Measurements from ENCODE around the gene MAP6D1. TPM values are rescaled to one million over a fixed set of nuclear protein-coding genes. Genes with fewer than 3 reads are reported as not detected.

MAP6D1 gene
- total RNA-seq, 1 experiment from 2014 or later, result 7.1 TPM

GRCh38 chr3:183779896-183780465, 45.4 kb downstream of the MAP6D1 start:
- no CpG with 5 or more reads among the region's 14 CpGs for WGBS (ENCODE audit: extremely low coverage, insufficient read length, low lambda C conversion rate)
- Histone ChIP-seq H2BK12ac (ENCODE audit: insufficient read length, low read depth, low read length) (no peak overlapping the region), H3K23ac (ENCODE audit: insufficient read length, low read depth, low read length) (no peak overlapping the region), H3K27me3 (ENCODE audit: insufficient read depth, low read length) (no peaks in the 10 kb centered on the region), H3K79me1 (ENCODE audit: insufficient read depth, low read depth, low read length, poor library complexity, severe bottlenecking) (no peaks in the 10 kb centered on the region), H4K91ac (ENCODE audit: insufficient read length, low read depth, low read length) (no peak overlapping the region), H3K79me2 (ENCODE audit: insufficient read depth, low read length) (no peaks in the 10 kb centered on the region), H4K5ac (ENCODE audit: insufficient read length, low read depth, low read length) (no peak overlapping the region), H3K27ac (ENCODE audit: insufficient read length, low read depth, low read length) (no peak overlapping the region), H3K4me1 (ENCODE audit: insufficient read depth, low read length) (no peaks in the 10 kb centered on the region), H3K9ac (ENCODE audit: extremely low read depth, insufficient read length, low read length) (no peak overlapping the region), H4K8ac (replicated peaks; ENCODE audit: insufficient read length, low read depth, low read length) (no peak overlapping the region), H3K14ac (ENCODE audit: insufficient read depth, low read length) (no peak overlapping the region), H3K23me2 (ENCODE audit: insufficient read length, low read depth, low read length, poor library complexity, severe bottlenecking) (no peaks in the 10 kb centered on the region), H3K56ac (ENCODE audit: insufficient read length, low read depth, low read length) (no peak overlapping the region), H3K4me2 (ENCODE audit: insufficient read depth, insufficient read length, low read length) (no peak overlapping the region), H4K20me1 (ENCODE audit: control insufficient read depth, insufficient read depth, insufficient read length) (no peaks in the 10 kb centered on the region), H2AFZ (ENCODE audit: low read length) (no peak overlapping the region), H2AK5ac (ENCODE audit: insufficient read length, low read length) (no peak overlapping the region), H3K9me3 (ENCODE audit: control insufficient read depth, low read depth, low read length) (no peaks in the 10 kb centered on the region), H3K18ac (ENCODE audit: insufficient read length, low read depth, low read length) (no peak overlapping the region), H3T11ph (ENCODE audit: low read length) (no peak overlapping the region), H2BK20ac (ENCODE audit: low read depth, low read length, poor library complexity, severe bottlenecking) (no peak overlapping the region), H2BK120ac (ENCODE audit: low read depth, low read length, poor library complexity, severe bottlenecking) (no peak overlapping the region), H2BK15ac (ENCODE audit: low read depth, low read length) (no peak overlapping the region), H3K4ac (ENCODE audit: low read depth, low read length) (no peak overlapping the region), H2BK5ac (ENCODE audit: insufficient read length, low read length) (no peak overlapping the region)
- H3K27ac Mint-ChIP-seq, result no peak overlapping the region
- no peak for TF ChIP-seq CTCF (conservative IDR thresholded peaks at IDR 0.05)
- H3K4me3 Mint-ChIP-seq, result no peak overlapping the region
- H3K27me3 Mint-ChIP-seq (ENCODE audit: low read depth), result no peaks in the 10 kb centered on the region
- DNase-seq, result no peak
- no peaks in the 10 kb centered on the region for H3K9me3 Mint-ChIP-seq
- no peaks in the 10 kb centered on the region for H3K4me1 Mint-ChIP-seq
- H3K36me3 Mint-ChIP-seq (ENCODE audit: insufficient read depth in 1 of 3, low read depth in 3 of 3), result peaks cover 52 to 93% (median 89%) of the 10 kb centered on the region in 3 experiments

All from H9 (cell line).